Colonic mucosa (tissue), 4 donors: ENCODE data around the gene WSB2. TPM values are rescaled to one million over a fixed set of nuclear protein-coding genes. Genes with fewer than 3 reads are reported as not detected.

Experiments used
- DNase-seq: peaks from one replicate; pipeline ENCODE4 v3.0.0-alpha.2; 2020
- H3K27ac ChIP-seq: fragments of 200-600 bp; one replicate; pipeline ENCODE4 v1.8.0; 2021
- H3K27me3 ChIP-seq: fragments of 200-600 bp; one replicate; pipeline ENCODE4 v1.8.0; 2021
- H3K36me3 ChIP-seq: fragments of 200-600 bp; one replicate; pipeline ENCODE4 v1.8.0; 2021
- H3K4me1 ChIP-seq: fragments of 200-600 bp; one replicate; pipeline ENCODE4 v1.8.0; 2021; ENCODE audit warnings: mild to moderate bottlenecking
- H3K4me3 ChIP-seq: fragments of 200-600 bp; one replicate; pipeline ENCODE4 v1.8.0; 2021
- H3K9ac ChIP-seq, 2 donors: one replicate each; pipeline ENCODE4 v1.7.0; 2013; ENCODE audit warnings: control low read depth in 2 of 2, low read depth in 2 of 2, low read length in 2 of 2
- H3K9me3 ChIP-seq: fragments of 200-600 bp; one replicate; pipeline ENCODE4 v1.8.0; 2021
- intact Hi-C: fragments of 100-400 bp; cut with DNase I; formaldehyde crosslinking; loops from one replicate; pipeline ENCODE4 v1.14.1; 2022
- total RNA-seq, 2 donors: library from RNA; stranded (reverse); fragmentation: NEBNext Ultra II Directional in 1 of 2; extraction: Animal tissue kit (Norgen Biotek cat#: 25700) in 1 of 2; gene quantifications; one replicate each; pipeline ENCODE4 v1.2.1, GENCODE V29; 2021
- TF ChIP-seq, protein P1 (sequence below): fragments of 200-600 bp; IDR thresholded peaks from one replicate; pipeline ENCODE4 v1.8.0; 2022; ENCODE audit warnings: antibody characterized with exemption, mild to moderate bottlenecking
- donor health status: healthy.
- donor health status: DM: no; HTN: no; CAD: no.
- donor health status: DM: no; HTN: no; CAD: no.

Gene WSB2
- total RNA-seq, 2 donors from 2014 or later: 99.1 to 120 TPM

DNA sequence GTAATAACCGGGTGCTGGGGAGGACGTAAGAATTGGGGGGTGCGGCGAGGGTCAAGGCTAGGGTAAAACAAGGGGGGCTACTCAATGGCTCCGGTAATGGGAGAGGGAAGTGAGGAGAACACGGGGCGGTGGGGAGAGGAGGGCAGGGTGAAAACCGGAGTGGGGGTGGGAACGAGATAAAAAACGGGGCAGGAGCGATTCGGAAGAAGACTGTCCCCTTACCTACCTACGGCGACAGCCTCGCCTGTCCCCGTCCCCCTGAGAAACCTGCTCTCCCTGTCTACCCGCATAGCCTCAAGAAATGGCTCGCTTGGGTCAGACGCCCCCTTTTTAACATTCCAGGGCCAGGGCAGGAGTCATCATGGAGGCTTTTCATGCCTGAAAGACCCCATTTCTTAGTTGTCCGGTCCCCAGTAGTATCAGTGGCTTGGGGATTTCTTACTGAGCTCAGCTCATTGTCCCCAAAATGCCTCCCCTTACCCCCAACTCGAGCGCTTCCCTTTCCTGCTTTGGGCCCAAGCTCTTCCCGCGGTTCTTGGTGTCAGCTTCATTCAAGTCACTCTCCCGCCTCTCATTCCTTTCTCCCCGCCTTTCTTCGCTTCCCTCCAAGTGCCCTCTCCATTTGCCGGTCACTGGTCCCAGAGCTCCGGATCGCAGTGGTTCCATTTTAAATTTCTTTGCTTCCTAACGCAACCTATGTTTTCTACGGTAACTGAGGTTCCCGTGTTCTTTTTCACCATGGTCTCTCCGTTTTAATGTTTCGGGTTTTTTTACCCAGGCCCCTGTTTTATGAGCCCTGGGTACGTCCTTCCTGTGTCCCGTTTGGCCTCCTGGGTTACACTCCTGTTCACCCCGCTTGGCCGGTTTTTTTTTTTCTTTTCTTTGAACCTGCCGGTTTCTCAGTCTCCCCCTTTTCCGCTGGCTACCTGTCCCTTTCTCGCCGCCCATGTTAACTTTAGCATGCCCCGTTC, 1.2 kb upstream of the WSB2 start:
- Histone ChIP-seq H3K9me3 (no peaks in the 10 kb centered on the region), H3K27me3 (no peaks in the 10 kb centered on the region), H3K36me3 (no peaks in the 10 kb centered on the region), H3K9ac (peak overlapping the region; percentile 98 to 99), H3K4me1 (peaks cover 15% of the 10 kb centered on the region), H3K4me3 (peak overlapping the region; percentile 53), H3K27ac (peak overlapping the region; percentile 94)
- DNase-seq: peak; percentile 65
- intact Hi-C loops: loop anchor here (5.0 kb wide), 1 partner anchor 40 kb away; the partner anchor contains the start of gene VSIG10
- TF ChIP-seq, protein P1, sequence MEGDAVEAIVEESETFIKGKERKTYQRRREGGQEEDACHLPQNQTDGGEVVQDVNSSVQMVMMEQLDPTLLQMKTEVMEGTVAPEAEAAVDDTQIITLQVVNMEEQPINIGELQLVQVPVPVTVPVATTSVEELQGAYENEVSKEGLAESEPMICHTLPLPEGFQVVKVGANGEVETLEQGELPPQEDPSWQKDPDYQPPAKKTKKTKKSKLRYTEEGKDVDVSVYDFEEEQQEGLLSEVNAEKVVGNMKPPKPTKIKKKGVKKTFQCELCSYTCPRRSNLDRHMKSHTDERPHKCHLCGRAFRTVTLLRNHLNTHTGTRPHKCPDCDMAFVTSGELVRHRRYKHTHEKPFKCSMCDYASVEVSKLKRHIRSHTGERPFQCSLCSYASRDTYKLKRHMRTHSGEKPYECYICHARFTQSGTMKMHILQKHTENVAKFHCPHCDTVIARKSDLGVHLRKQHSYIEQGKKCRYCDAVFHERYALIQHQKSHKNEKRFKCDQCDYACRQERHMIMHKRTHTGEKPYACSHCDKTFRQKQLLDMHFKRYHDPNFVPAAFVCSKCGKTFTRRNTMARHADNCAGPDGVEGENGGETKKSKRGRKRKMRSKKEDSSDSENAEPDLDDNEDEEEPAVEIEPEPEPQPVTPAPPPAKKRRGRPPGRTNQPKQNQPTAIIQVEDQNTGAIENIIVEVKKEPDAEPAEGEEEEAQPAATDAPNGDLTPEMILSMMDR: no peak

DNA sequence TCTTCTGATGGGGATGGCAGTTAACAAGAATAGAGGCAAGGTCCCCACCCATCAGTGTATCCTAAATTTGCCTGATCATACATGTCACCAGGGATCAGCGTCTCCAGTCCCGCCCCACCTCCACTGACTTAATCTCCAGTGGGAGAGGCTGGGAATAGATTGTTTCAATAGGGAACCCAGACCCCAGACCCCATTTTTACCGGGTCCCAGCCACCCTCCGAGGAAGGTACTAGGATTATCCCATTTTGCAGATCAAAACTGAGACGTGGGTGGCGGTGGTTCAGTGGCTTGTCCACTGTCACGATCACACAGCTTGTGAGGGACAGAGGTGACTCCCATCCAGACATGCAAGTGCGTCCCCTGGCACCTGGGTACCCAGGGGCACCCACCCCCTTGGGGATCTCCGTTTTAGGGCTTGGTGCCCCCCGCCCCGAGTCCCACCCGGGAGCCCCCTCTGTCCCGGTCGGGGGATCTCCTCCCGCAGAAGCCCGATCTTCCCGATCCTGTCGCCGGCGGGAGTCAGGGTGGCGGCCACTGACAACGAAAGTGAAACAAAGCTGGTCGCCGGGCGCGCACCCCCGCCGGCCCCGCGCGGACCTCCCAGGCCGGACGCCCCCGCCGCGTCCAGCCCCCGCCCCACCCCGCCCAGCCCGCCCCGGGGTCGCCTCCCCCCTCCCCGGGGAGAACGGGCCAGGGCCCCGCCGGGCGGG, 523 bp downstream of the WSB2 start:
- intact Hi-C loops: loop anchor here (5.0 kb wide), 1 partner anchor 42 kb away; the partner anchor contains the start of gene VSIG10
- TF ChIP-seq, protein P1: no peak
- Histone ChIP-seq H3K4me3 (peak overlapping the region; percentile 72), H3K36me3 (no peaks in the 10 kb centered on the region), H3K9me3 (no peaks in the 10 kb centered on the region), H3K4me1 (peaks cover 20% of the 10 kb centered on the region), H3K27me3 (no peaks in the 10 kb centered on the region), H3K9ac (peak overlapping the region; percentile 95 to 99), H3K27ac (peak overlapping the region; percentile 98)
- peak; percentile 63 for DNase-seq

DNA sequence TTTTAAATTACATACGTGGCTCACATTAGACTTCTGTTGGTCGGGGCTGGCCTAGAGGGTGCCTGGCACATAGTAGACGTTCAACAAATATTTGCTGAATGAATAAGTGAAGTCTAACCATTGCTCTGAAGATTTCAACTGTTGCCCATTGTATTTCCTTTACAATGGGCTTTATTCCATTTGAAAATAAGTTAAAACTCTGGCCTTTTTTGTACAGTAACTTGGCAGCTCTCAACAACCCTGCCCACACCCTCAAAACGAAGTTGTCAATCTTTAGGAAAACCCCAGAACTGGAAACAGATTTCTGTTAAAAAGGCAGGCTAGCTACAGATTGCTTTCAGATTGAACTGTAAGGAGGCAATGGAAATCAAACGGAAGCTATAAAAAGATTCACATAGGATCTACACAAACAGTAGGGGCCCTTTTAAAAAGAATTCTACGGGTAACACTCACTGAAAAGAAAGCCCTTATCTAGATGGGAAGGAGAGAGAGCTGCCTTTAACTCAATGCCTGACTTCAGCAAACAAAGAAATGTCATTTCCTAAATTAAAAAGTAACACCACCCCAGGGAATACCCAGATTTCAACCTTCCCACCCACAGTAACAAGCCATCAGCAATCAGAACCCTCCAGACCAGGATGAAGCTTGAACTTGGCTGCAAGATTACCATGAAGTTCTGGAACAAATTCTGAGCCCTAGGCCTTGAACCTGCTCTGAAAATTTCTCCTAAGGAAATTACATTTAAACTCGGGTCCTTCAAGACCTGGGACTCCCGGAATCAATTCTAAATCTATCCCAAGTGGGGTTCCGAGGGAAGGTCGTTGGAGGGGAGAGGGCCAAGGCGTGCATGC, 1.4 kb downstream of the WSB2 start:
- no peaks in the 10 kb centered on the region for H3K36me3 ChIP-seq
- peak overlapping the region; percentile 72 for H3K4me3 ChIP-seq
- intact Hi-C loops: loop anchor here (5.0 kb wide), 1 partner anchor 43 kb away; the partner anchor contains the start of gene VSIG10
- H3K27ac ChIP-seq: peak overlapping the region; percentile 98
- TF ChIP-seq, protein P1: no peak
- H3K27me3 ChIP-seq: no peaks in the 10 kb centered on the region
- peak overlapping the region; percentile 95 to 99 for H3K9ac ChIP-seq
- H3K4me1 ChIP-seq: peaks cover 13% of the 10 kb centered on the region
- H3K9me3 ChIP-seq: no peaks in the 10 kb centered on the region
- no peak for DNase-seq

DNA sequence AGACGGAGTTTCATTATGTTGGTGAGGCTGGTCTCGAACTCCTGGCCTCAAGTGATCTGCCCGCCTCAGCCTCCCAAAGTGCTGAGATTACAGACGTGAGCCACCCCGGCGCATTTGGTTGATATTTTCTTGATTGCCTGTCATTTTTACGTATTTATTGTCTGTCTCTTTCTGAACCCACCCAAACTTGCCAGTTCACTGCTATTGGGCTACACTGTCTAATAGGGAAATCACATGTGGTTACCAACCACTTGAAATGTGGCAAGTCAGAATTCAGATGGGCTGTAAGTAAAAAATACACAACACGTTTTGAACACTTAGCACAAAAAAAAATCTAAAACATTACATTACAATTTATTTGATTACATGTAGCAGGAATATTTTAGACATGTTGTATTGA, 2.1 kb downstream of the WSB2 start:
- H3K9ac ChIP-seq: no peak overlapping the region

More for the DNA sequence above, 2.1 kb downstream of the WSB2 start:
- Histone ChIP-seq H3K27ac (peak overlapping the region; percentile 98), H3K4me1 (peaks cover 10% of the 10 kb centered on the region), H3K36me3 (no peaks in the 10 kb centered on the region), H3K4me3 (no peak overlapping the region), H3K9me3 (no peaks in the 10 kb centered on the region), H3K27me3 (no peaks in the 10 kb centered on the region)
- intact Hi-C loops: no loop called here
- TF ChIP-seq, protein P1: no peak
- no peak for DNase-seq
